H9 (cell line): ENCODE data around the gene HSFX4. TPM values are rescaled to one million over a fixed set of nuclear protein-coding genes. Genes with fewer than 3 reads are reported as not detected.
"Not testable (repeated sequence)": the region's sequence is repeated elsewhere in the genome, so short reads cannot be mapped to it uniquely, and the experiment has no call there.

Source experiments
- DNase-seq: peaks from one replicate; pipeline ENCODE4 v3.0.0-alpha.2; 2017
- H2AFZ ChIP-seq: one replicate; pipeline ENCODE4 v1.6.1; 2013; ENCODE audit warnings: mild to moderate bottlenecking, low read length, control low read depth, moderate library complexity
- H2AK5ac ChIP-seq: 2 replicates; pipeline ENCODE4 v1.6.1; 2013; ENCODE audit warnings: low read length, control low read depth, mixed read lengths; ENCODE audit not compliant: insufficient read length
- H2BK120ac ChIP-seq: one replicate; pipeline ENCODE4 v1.6.1; 2013; ENCODE audit warnings: low read depth, mild to moderate bottlenecking, low read length, control low read depth, inconsistent platforms; ENCODE audit not compliant: poor library complexity, severe bottlenecking
- H2BK12ac ChIP-seq: 2 replicates; pipeline ENCODE4 v1.6.1; 2013; ENCODE audit warnings: low read length, control low read depth, mixed read lengths, low read depth; ENCODE audit not compliant: insufficient read length
- H2BK15ac ChIP-seq: 2 replicates; pipeline ENCODE4 v1.6.1; 2013; ENCODE audit warnings: low read depth, low read length, control low read depth
- H2BK20ac ChIP-seq: one replicate; pipeline ENCODE4 v1.6.1; 2013; ENCODE audit warnings: low read depth, mild to moderate bottlenecking, low read length, control low read depth, inconsistent platforms; ENCODE audit not compliant: poor library complexity, severe bottlenecking
- H2BK5ac ChIP-seq: 2 replicates; pipeline ENCODE4 v1.6.1; 2013; ENCODE audit warnings: low read length, control low read depth, mixed read lengths; ENCODE audit not compliant: insufficient read length
- H3K14ac ChIP-seq: 2 replicates; pipeline ENCODE4 v1.6.1; 2013; ENCODE audit warnings: low read length, control low read depth; ENCODE audit not compliant: insufficient read depth
- H3K18ac ChIP-seq: 2 replicates; pipeline ENCODE4 v1.6.1; 2013; ENCODE audit warnings: low read depth, mild to moderate bottlenecking, mixed read lengths, low read length, control low read depth; ENCODE audit not compliant: insufficient read length
- H3K23ac ChIP-seq: 2 replicates; pipeline ENCODE4 v1.6.1; 2013; ENCODE audit warnings: low read length, control low read depth, mixed read lengths, low read depth; ENCODE audit not compliant: insufficient read length
- H3K23me2 ChIP-seq: 2 replicates; pipeline ENCODE4 v1.6.1; 2013; ENCODE audit warnings: low read depth, mild to moderate bottlenecking, mixed read lengths, low read length, control low read depth; ENCODE audit not compliant: insufficient read length, poor library complexity, severe bottlenecking
- H3K27ac ChIP-seq: 2 replicates; pipeline ENCODE4 v1.5.1; 2013; ENCODE audit warnings: low read length, control low read depth, mixed read lengths, low read depth; ENCODE audit not compliant: insufficient read length
- H3K27me3 ChIP-seq: 2 replicates; pipeline ENCODE4 v1.6.1; 2013; ENCODE audit warnings: low read length, control low read depth, inconsistent platforms; ENCODE audit not compliant: insufficient read depth
- H3K4ac ChIP-seq: 2 replicates; pipeline ENCODE4 v1.6.1; 2013; ENCODE audit warnings: low read depth, mild to moderate bottlenecking, control low read depth, inconsistent platforms, low read length, moderate library complexity
- H3K4me1 ChIP-seq: 2 replicates; pipeline ENCODE4 v1.6.1; 2013; ENCODE audit warnings: low read length, control low read depth, inconsistent platforms; ENCODE audit not compliant: insufficient read depth
- H3K4me2 ChIP-seq: 2 replicates; pipeline ENCODE4 v1.6.1; 2013; ENCODE audit warnings: low read length, control low read depth, mixed read lengths; ENCODE audit not compliant: insufficient read length, insufficient read depth
- H3K56ac ChIP-seq: 2 replicates; pipeline ENCODE4 v1.6.1; 2013; ENCODE audit warnings: low read depth, mild to moderate bottlenecking, mixed read lengths, low read length, control low read depth; ENCODE audit not compliant: insufficient read length
- H3K79me1 ChIP-seq: 2 replicates; pipeline ENCODE4 v1.6.1; 2013; ENCODE audit warnings: low read depth, mild to moderate bottlenecking, moderate library complexity, low read length, control low read depth, inconsistent platforms; ENCODE audit not compliant: insufficient read depth, poor library complexity, severe bottlenecking
- H3K79me2 ChIP-seq: 2 replicates; pipeline ENCODE4 v1.6.1; 2013; ENCODE audit warnings: low read length, control low read depth, inconsistent platforms; ENCODE audit not compliant: insufficient read depth
- H3K9ac ChIP-seq: 2 replicates; pipeline ENCODE4 v1.6.1; 2013; ENCODE audit warnings: low read length, control low read depth, mixed read lengths; ENCODE audit not compliant: insufficient read length; ENCODE audit errors: extremely low read depth
- H3K9me3 ChIP-seq: one replicate; pipeline ENCODE4 v1.6.1; 2013; ENCODE audit warnings: low read depth, low read length, inconsistent platforms; ENCODE audit not compliant: control insufficient read depth
- H3T11ph ChIP-seq: one replicate; pipeline ENCODE4 v1.6.1; 2013; ENCODE audit warnings: mild to moderate bottlenecking, low read length, control low read depth, inconsistent platforms
- H4K20me1 ChIP-seq: one replicate; pipeline ENCODE4 v1.6.1; 2013; ENCODE audit not compliant: control insufficient read depth, insufficient read length, insufficient read depth
- H4K5ac ChIP-seq: 2 replicates; pipeline ENCODE4 v1.6.1; 2013; ENCODE audit warnings: low read depth, mild to moderate bottlenecking, mixed read lengths, low read length, control low read depth; ENCODE audit not compliant: insufficient read length
- H4K8ac ChIP-seq: replicated peaks from 2 replicates; pipeline ENCODE4 v1.6.1; 2013; ENCODE audit warnings: low read length, control low read depth, mixed read lengths, low read depth; ENCODE audit not compliant: insufficient read length
- H4K91ac ChIP-seq: 2 replicates; pipeline ENCODE4 v1.6.1; 2013; ENCODE audit warnings: low read depth, mild to moderate bottlenecking, moderate library complexity, mixed read lengths, low read length, control low read depth; ENCODE audit not compliant: insufficient read length
- H3K27ac Mint-ChIP-seq, 3 experiments: 2 replicates in 2 of 3; 3 replicates in 1 of 3; pipeline ENCODE4 v1.8.0; 2020 to 2021; ENCODE audit warnings: mixed read lengths in 3 of 3, mild to moderate bottlenecking in 1 of 3, moderate library complexity in 1 of 3
- H3K27me3 Mint-ChIP-seq: 2 replicates; pipeline ENCODE4 v1.8.0; 2021; ENCODE audit warnings: low read depth, mild to moderate bottlenecking, moderate library complexity, mixed read lengths
- H3K36me3 Mint-ChIP-seq, 3 experiments: 2 replicates in 2 of 3; 3 replicates in 1 of 3; pipeline ENCODE4 v1.8.0; 2020 to 2021; ENCODE audit warnings: low read depth in 3 of 3, mixed read lengths in 3 of 3; ENCODE audit not compliant: insufficient read depth in 1 of 3
- H3K4me1 Mint-ChIP-seq, 2 experiments: 2 replicates each; pipeline ENCODE4 v1.8.0; 2020; ENCODE audit warnings: mixed read lengths in 2 of 2
- H3K4me3 Mint-ChIP-seq, 2 experiments: 2 replicates in 1 of 2; 3 replicates in 1 of 2; pipeline ENCODE4 v1.8.0; 2020 to 2021; ENCODE audit warnings: mild to moderate bottlenecking in 2 of 2, mixed read lengths in 2 of 2, moderate library complexity in 1 of 2
- H3K9me3 Mint-ChIP-seq, 2 experiments: 2 replicates in 1 of 2; 3 replicates in 1 of 2; pipeline ENCODE4 v1.8.0; 2020; ENCODE audit warnings: mild to moderate bottlenecking in 2 of 2, mixed read lengths in 2 of 2, moderate library complexity in 1 of 2
- WGBS: extraction: QIAGEN DNeasy Blood & Tissue Kit; methylation state at CpG from one replicate; pipeline ENCODE4 v1.1.7; 2013; ENCODE audit warnings: missing lambda C conversion rate, low lambda C conversion rate, mixed read lengths; ENCODE audit not compliant: insufficient read length; ENCODE audit errors: extremely low coverage; 5-methylcytosine and 5-hydroxymethylcytosine counted together
- total RNA-seq: library from RNA; stranded (reverse); gene quantifications from 2 replicates; pipeline ENCODE4 v1.2.1, GENCODE V29; 2021

Gene HSFX4
- total RNA-seq, 1 experiment from 2014 or later = not detected

GRCh38 chrX:149927964-149928258 is 1.5 kb upstream of the HSFX4 start:
- not testable (repeated sequence) for H2BK120ac ChIP-seq, H3K23ac ChIP-seq, H3K4me3 Mint-ChIP-seq, H4K91ac ChIP-seq, H3K27me3 Mint-ChIP-seq, H3K9me3 Mint-ChIP-seq, H2BK20ac ChIP-seq, H4K8ac ChIP-seq, H3K18ac ChIP-seq, H3K4me1 ChIP-seq, DNase-seq, H3K4me2 ChIP-seq, H3K14ac ChIP-seq, H3K27me3 ChIP-seq, H3K9ac ChIP-seq, H3K4me1 Mint-ChIP-seq, H3K27ac ChIP-seq, H3T11ph ChIP-seq, H3K79me2 ChIP-seq, H2AK5ac ChIP-seq, H3K56ac ChIP-seq, H3K79me1 ChIP-seq, H2AFZ ChIP-seq, H3K4ac ChIP-seq, H4K5ac ChIP-seq, H2BK5ac ChIP-seq, H3K36me3 Mint-ChIP-seq, H2BK15ac ChIP-seq, H3K23me2 ChIP-seq, H4K20me1 ChIP-seq, H3K27ac Mint-ChIP-seq, H2BK12ac ChIP-seq, H3K9me3 ChIP-seq
- no CpG with 5 or more reads among the region's 1 CpG for WGBS

GRCh38 chrX:149928635-149929034 is 738 bp upstream of the HSFX4 start:
- H3K4me3 Mint-ChIP-seq, H2AFZ ChIP-seq, H4K20me1 ChIP-seq, H3K9ac ChIP-seq, H3K9me3 ChIP-seq, H4K91ac ChIP-seq, H4K8ac ChIP-seq, H3K27me3 ChIP-seq, H3K4me2 ChIP-seq, H2AK5ac ChIP-seq, H3K23me2 ChIP-seq, H4K5ac ChIP-seq, H3K27ac Mint-ChIP-seq, DNase-seq, H3K23ac ChIP-seq, H3K4me1 ChIP-seq, H3K79me1 ChIP-seq, H2BK120ac ChIP-seq, H3K9me3 Mint-ChIP-seq, H3K56ac ChIP-seq, H3K18ac ChIP-seq, H2BK12ac ChIP-seq, H3K27me3 Mint-ChIP-seq, H3K4ac ChIP-seq, H3K14ac ChIP-seq, H3K27ac ChIP-seq, H3K4me1 Mint-ChIP-seq, H3K36me3 Mint-ChIP-seq, H3K79me2 ChIP-seq, H2BK5ac ChIP-seq, H2BK20ac ChIP-seq, H2BK15ac ChIP-seq, H3T11ph ChIP-seq: not testable (repeated sequence)
- whole genome bisulfite sequencing = no CpG with 5 or more reads among the region's 1 CpG

GRCh38 chrX:149931355-149931754 is 2.0 kb downstream of the HSFX4 start:
- H3K23me2 ChIP-seq, H3T11ph ChIP-seq, H3K14ac ChIP-seq, H4K8ac ChIP-seq, H3K27me3 ChIP-seq, H4K91ac ChIP-seq, H3K4ac ChIP-seq, H3K79me1 ChIP-seq, DNase-seq, H4K20me1 ChIP-seq, H2BK20ac ChIP-seq, H2BK12ac ChIP-seq, H2AK5ac ChIP-seq, H2BK5ac ChIP-seq, H3K18ac ChIP-seq, H2BK120ac ChIP-seq, H3K9ac ChIP-seq, H3K23ac ChIP-seq, H3K27ac Mint-ChIP-seq, H3K4me2 ChIP-seq, H3K27ac ChIP-seq, H3K4me1 Mint-ChIP-seq, H3K79me2 ChIP-seq, H3K27me3 Mint-ChIP-seq, H4K5ac ChIP-seq, H3K56ac ChIP-seq, H3K9me3 ChIP-seq, H2BK15ac ChIP-seq, H2AFZ ChIP-seq, H3K4me3 Mint-ChIP-seq, H3K4me1 ChIP-seq: not testable (repeated sequence)
- no CpG with 5 or more reads among the region's 4 CpGs for WGBS
- Mint-ChIP-seq H3K9me3 (peaks cover 12 to 15% of the 10 kb centered on the region in 2 experiments), H3K36me3 (peaks cover 9 to 15% (median 11%) of the 10 kb centered on the region in 3 experiments; a peak in 6 of 7 replicates)
